NCI-H128 (cell line): ENCODE measurements around the gene RING1.

Experiments
- DNase-seq: peaks from one replicate; lab custom pipeline; 2025; ENCODE audit not compliant: unreplicated experiment; lab: John Stamatoyannopoulos, UW

RING1 gene

GRCh38 chr6:33208091-33208967 is at the start of gene RING1:
Gene RING1 (plus strand): TSS chr6:33208500. CDS start chr6:33208823, 323 bp downstream.
- no peak for DNase-seq

- DNase-seq = no peak
These were observed 48.2 kb upstream of the RING1 start for GRCh38 chr6:33160096-33160495.

- DNase-seq = no peak
These were observed 47.5 kb upstream of the RING1 start for GRCh38 chr6:33160728-33161344.

- no peak for DNase-seq
These were observed 46.7 kb upstream of the RING1 start for GRCh38 chr6:33161354-33162331.

- no peak for DNase-seq
These were observed 44.8 kb upstream of the RING1 start for GRCh38 chr6:33163540-33163939.

GRCh38 chr6:33164176-33164575 is 44.1 kb upstream of the RING1 start:
- DNase-seq = no peak

- DNase-seq = no peak
These were observed 43.5 kb upstream of the RING1 start for GRCh38 chr6:33164665-33165373.

- no peak for DNase-seq
These were observed 42.6 kb upstream of the RING1 start for GRCh38 chr6:33165581-33166258.

GRCh38 chr6:33166363-33166762 is 41.9 kb upstream of the RING1 start:
- DNase-seq = no peak

GRCh38 chr6:33166811-33167210 is 41.5 kb upstream of the RING1 start:
- DNase-seq = no peak

- DNase-seq = no peak
These were observed 40.7 kb upstream of the RING1 start for GRCh38 chr6:33167374-33168283.

- no peak for DNase-seq
These were observed 40.1 kb upstream of the RING1 start for GRCh38 chr6:33168284-33168601.

GRCh38 chr6:33168639-33169038 is 39.7 kb upstream of the RING1 start:
- DNase-seq = no peak

GRCh38 chr6:33169291-33170175 is 38.8 kb upstream of the RING1 start:
- no peak for DNase-seq

GRCh38 chr6:33170176-33171015 is 37.9 kb upstream of the RING1 start:
- no peak for DNase-seq

- no peak for DNase-seq
These were observed 37.1 kb upstream of the RING1 start for GRCh38 chr6:33171016-33171879.
